Measurements from ENCODE around the gene CPED1. TPM values are rescaled to one million over a fixed set of nuclear protein-coding genes. Genes with fewer than 3 reads are reported as not detected.
A peak's percentile ranks its signal among the peaks of the same experiment; 100 is the strongest.
"Not testable (repeated sequence)": the region's sequence is repeated elsewhere in the genome, so short reads cannot be mapped to it uniquely, and the experiment has no call there.

CPED1 gene
- total RNA-seq, 1 experiment from 2014 or later, result 0.13 TPM

DNA sequence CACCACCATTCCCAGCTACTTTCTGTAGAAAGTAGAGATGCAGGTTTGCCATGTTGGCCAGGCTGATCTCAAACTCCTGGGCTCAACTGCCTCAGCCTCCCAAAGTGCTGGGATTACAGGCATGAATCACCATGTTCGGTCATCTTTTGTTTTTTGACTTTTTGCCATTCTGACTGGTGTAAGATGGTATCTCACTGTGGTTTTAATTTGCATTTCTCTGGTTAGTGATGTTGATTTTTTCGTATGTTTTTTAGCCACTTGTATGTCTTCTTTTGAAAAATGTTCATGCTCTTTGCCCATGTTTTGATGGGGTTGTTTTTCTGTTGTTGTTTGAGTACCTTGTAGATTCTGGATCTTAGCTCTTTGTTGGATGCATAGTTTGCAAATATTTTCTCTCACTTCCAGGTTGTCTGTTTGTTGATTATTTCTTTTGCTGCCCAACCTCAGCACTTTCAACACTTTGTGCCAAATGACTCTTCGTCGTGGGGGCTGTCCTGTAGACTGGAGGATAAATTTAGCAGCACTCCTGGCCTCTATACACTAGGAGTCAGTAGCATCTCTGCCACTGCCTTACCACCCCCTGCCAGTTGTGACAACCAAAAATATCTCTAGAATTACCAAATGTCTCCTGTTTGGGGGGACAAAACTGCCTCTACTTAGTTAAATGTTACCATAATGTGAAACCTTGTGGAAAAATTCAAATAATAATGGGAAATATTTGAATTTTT, 6.5 kb upstream of the CPED1 start:
- H3K18ac ChIP-seq (ENCODE audit: insufficient read length, low read depth, low read length), result no peak overlapping the region
- no peaks in the 10 kb centered on the region for H3K9me3 ChIP-seq (ENCODE audit: control insufficient read depth, low read depth, low read length)
- H2AFZ ChIP-seq (ENCODE audit: low read length), result no peak overlapping the region
- no peak for DNase-seq
- no peak overlapping the region for H3K56ac ChIP-seq (ENCODE audit: insufficient read length, low read depth, low read length)
- H3K4ac ChIP-seq (ENCODE audit: low read depth, low read length), result no peak overlapping the region
- no peak overlapping the region for H2BK12ac ChIP-seq (ENCODE audit: insufficient read length, low read depth, low read length)
- no peaks in the 10 kb centered on the region for H3K23me2 ChIP-seq (ENCODE audit: insufficient read length, low read depth, low read length, poor library complexity, severe bottlenecking)
- TF ChIP-seq, protein P1, sequence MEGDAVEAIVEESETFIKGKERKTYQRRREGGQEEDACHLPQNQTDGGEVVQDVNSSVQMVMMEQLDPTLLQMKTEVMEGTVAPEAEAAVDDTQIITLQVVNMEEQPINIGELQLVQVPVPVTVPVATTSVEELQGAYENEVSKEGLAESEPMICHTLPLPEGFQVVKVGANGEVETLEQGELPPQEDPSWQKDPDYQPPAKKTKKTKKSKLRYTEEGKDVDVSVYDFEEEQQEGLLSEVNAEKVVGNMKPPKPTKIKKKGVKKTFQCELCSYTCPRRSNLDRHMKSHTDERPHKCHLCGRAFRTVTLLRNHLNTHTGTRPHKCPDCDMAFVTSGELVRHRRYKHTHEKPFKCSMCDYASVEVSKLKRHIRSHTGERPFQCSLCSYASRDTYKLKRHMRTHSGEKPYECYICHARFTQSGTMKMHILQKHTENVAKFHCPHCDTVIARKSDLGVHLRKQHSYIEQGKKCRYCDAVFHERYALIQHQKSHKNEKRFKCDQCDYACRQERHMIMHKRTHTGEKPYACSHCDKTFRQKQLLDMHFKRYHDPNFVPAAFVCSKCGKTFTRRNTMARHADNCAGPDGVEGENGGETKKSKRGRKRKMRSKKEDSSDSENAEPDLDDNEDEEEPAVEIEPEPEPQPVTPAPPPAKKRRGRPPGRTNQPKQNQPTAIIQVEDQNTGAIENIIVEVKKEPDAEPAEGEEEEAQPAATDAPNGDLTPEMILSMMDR (conservative IDR thresholded peaks at IDR 0.05), result no peak; the same call in 2 of the 3 replicates
- H4K8ac ChIP-seq (replicated peaks; ENCODE audit: insufficient read length, low read depth, low read length), result no peak overlapping the region
- peaks cover 2% of the 10 kb centered on the region; the same call in 1 of the 2 replicates for H3K27me3 Mint-ChIP-seq (ENCODE audit: low read depth)
- no peaks in the 10 kb centered on the region for H3K9me3 Mint-ChIP-seq
- no peaks in the 10 kb centered on the region; the same call in 1 of the 2 replicates for H3K27me3 ChIP-seq (ENCODE audit: insufficient read depth, low read length)
- H4K5ac ChIP-seq (ENCODE audit: insufficient read length, low read depth, low read length), result no peak overlapping the region
- H3K79me1 ChIP-seq (ENCODE audit: insufficient read depth, low read depth, low read length, poor library complexity, severe bottlenecking), result no peaks in the 10 kb centered on the region
- WGBS (ENCODE audit: extremely low coverage, insufficient read length, low lambda C conversion rate), result no CpG with 5 or more reads among the region's 4 CpGs
- H3K4me1 ChIP-seq (ENCODE audit: insufficient read depth, low read length), result no peaks in the 10 kb centered on the region
- no peaks in the 10 kb centered on the region for H3K79me2 ChIP-seq (ENCODE audit: insufficient read depth, low read length)
- no peak overlapping the region for H2AK5ac ChIP-seq (ENCODE audit: insufficient read length, low read length)
- H3K4me2 ChIP-seq (ENCODE audit: insufficient read depth, insufficient read length, low read length), result no peak overlapping the region
- no peak overlapping the region for H2BK20ac ChIP-seq (ENCODE audit: low read depth, low read length, poor library complexity, severe bottlenecking)
- H4K20me1 ChIP-seq (ENCODE audit: control insufficient read depth, insufficient read depth, insufficient read length), result no peaks in the 10 kb centered on the region
- H3K27ac ChIP-seq (ENCODE audit: insufficient read length, low read depth, low read length), result no peak overlapping the region
- H3K23ac ChIP-seq (ENCODE audit: insufficient read length, low read depth, low read length), result no peak overlapping the region
- no peaks in the 10 kb centered on the region for H3K36me3 Mint-ChIP-seq (ENCODE audit: insufficient read depth in 1 of 3, low read depth in 3 of 3)
- peaks cover 0 to 4% of the 10 kb centered on the region in 2 experiments; a peak in 2 of 4 replicates for H3K4me1 Mint-ChIP-seq
- H3K9ac ChIP-seq (ENCODE audit: extremely low read depth, insufficient read length, low read length), result no peak overlapping the region
- no peak overlapping the region for H3K14ac ChIP-seq (ENCODE audit: insufficient read depth, low read length)
- no peak overlapping the region for H2BK5ac ChIP-seq (ENCODE audit: insufficient read length, low read length)
- no peak overlapping the region for H2BK120ac ChIP-seq (ENCODE audit: low read depth, low read length, poor library complexity, severe bottlenecking)
- H4K91ac ChIP-seq (ENCODE audit: insufficient read length, low read depth, low read length), result no peak overlapping the region
- peak overlapping the region in 1 of 3 experiments; percentile 11; a peak in 1 of 7 replicates for H3K27ac Mint-ChIP-seq
- H3T11ph ChIP-seq (ENCODE audit: low read length), result no peak overlapping the region
- no peak overlapping the region for H3K4me3 Mint-ChIP-seq
- H2BK15ac ChIP-seq (ENCODE audit: low read depth, low read length), result no peak overlapping the region

DNA sequence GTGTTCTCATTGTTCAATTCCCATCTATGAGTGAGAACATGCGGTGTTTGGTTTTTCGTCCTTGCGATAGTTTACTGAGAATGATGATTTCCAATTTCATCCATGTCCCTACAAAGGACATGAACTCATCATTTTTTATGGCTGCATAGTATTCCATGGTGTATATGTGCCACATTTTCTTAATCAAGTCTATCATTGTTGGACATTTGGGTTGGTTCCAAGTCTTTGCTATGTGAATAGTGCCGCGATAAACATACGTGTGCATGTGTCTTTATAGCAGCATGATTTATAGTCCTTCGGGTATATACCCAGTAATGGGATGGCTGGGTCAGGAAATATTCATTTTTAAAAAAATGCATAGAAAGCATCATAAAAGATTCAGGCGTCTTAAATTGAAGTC, 4.9 kb upstream of the CPED1 start:
- H3K23ac ChIP-seq (ENCODE audit: insufficient read length, low read depth, low read length); H4K91ac ChIP-seq (ENCODE audit: insufficient read length, low read depth, low read length); H3K56ac ChIP-seq (ENCODE audit: insufficient read length, low read depth, low read length); H2BK12ac ChIP-seq (ENCODE audit: insufficient read length, low read depth, low read length); H3K9ac ChIP-seq (ENCODE audit: extremely low read depth, insufficient read length, low read length); H3K4ac ChIP-seq (ENCODE audit: low read depth, low read length); H2BK20ac ChIP-seq (ENCODE audit: low read depth, low read length, poor library complexity, severe bottlenecking); H3K27ac Mint-ChIP-seq; DNase-seq; H2BK120ac ChIP-seq (ENCODE audit: low read depth, low read length, poor library complexity, severe bottlenecking); H4K5ac ChIP-seq (ENCODE audit: insufficient read length, low read depth, low read length); H3K27me3 ChIP-seq (ENCODE audit: insufficient read depth, low read length); H2BK15ac ChIP-seq (ENCODE audit: low read depth, low read length); H3K9me3 Mint-ChIP-seq; H3K27ac ChIP-seq (ENCODE audit: insufficient read length, low read depth, low read length); H4K20me1 ChIP-seq (ENCODE audit: control insufficient read depth, insufficient read depth, insufficient read length); H3K9me3 ChIP-seq (ENCODE audit: control insufficient read depth, low read depth, low read length); H2AFZ ChIP-seq (ENCODE audit: low read length); H3K14ac ChIP-seq (ENCODE audit: insufficient read depth, low read length); H3K36me3 Mint-ChIP-seq (ENCODE audit: insufficient read depth in 1 of 3, low read depth in 3 of 3); H3K4me1 ChIP-seq (ENCODE audit: insufficient read depth, low read length); H3K4me2 ChIP-seq (ENCODE audit: insufficient read depth, insufficient read length, low read length); H4K8ac ChIP-seq (replicated peaks; ENCODE audit: insufficient read length, low read depth, low read length); H3K79me1 ChIP-seq (ENCODE audit: insufficient read depth, low read depth, low read length, poor library complexity, severe bottlenecking); H3K4me3 Mint-ChIP-seq; H3T11ph ChIP-seq (ENCODE audit: low read length); H3K79me2 ChIP-seq (ENCODE audit: insufficient read depth, low read length); H3K23me2 ChIP-seq (ENCODE audit: insufficient read length, low read depth, low read length, poor library complexity, severe bottlenecking); H3K4me1 Mint-ChIP-seq; H3K18ac ChIP-seq (ENCODE audit: insufficient read length, low read depth, low read length); H2BK5ac ChIP-seq (ENCODE audit: insufficient read length, low read length); H2AK5ac ChIP-seq (ENCODE audit: insufficient read length, low read length): not testable (repeated sequence)
- no CpG with 5 or more reads among the region's 8 CpGs for WGBS (ENCODE audit: extremely low coverage, insufficient read length, low lambda C conversion rate)
- H3K27me3 Mint-ChIP-seq (ENCODE audit: low read depth), result peaks cover 12% of the 10 kb centered on the region

Measured in H9 (cell line).